Measurements from ENCODE around the gene GKAP1. TPM values are rescaled to one million over a fixed set of nuclear protein-coding genes. Genes with fewer than 3 reads are reported as not detected.

Gene GKAP1
- total RNA-seq, 4 donors from 2014 or later, result 4.9 to 44.1 (median 19.0) TPM

DNA sequence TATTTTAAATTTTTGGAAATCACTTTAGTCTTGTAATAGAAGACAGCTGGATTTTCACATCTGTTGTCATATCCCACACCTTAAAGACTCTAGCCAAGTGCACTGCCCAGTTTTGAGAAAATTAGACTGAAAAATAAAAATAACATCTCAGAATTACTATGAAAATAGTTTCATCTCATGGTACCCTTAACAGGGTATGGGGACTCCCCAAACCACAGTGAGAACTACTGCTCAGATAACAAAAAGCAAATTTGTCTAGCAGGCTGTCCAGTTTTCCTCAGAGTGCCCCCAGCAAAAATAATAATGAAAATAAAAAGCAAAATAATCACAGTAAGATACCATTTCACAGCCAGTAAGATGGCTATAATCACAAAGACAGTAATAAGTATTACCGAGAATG is 116.3 kb downstream of the GKAP1 start:
- H3K9me3 ChIP-seq, result no peaks in the 10 kb centered on the region
- H3K4me3 ChIP-seq, result no peak overlapping the region
- no peaks in the 10 kb centered on the region for H3K4me1 ChIP-seq
- H3K27me3 ChIP-seq, result no peaks in the 10 kb centered on the region
- H3K36me3 ChIP-seq, result no peaks in the 10 kb centered on the region
- DNase-seq, result no peak
- intact Hi-C loops (cut with DNase I; ENCODE audit: low total_unique reads), result no loop called here
- H3K27ac ChIP-seq, result peak overlapping the region in 1 of 2 donors; percentile 67
- TF ChIP-seq, protein P1, sequence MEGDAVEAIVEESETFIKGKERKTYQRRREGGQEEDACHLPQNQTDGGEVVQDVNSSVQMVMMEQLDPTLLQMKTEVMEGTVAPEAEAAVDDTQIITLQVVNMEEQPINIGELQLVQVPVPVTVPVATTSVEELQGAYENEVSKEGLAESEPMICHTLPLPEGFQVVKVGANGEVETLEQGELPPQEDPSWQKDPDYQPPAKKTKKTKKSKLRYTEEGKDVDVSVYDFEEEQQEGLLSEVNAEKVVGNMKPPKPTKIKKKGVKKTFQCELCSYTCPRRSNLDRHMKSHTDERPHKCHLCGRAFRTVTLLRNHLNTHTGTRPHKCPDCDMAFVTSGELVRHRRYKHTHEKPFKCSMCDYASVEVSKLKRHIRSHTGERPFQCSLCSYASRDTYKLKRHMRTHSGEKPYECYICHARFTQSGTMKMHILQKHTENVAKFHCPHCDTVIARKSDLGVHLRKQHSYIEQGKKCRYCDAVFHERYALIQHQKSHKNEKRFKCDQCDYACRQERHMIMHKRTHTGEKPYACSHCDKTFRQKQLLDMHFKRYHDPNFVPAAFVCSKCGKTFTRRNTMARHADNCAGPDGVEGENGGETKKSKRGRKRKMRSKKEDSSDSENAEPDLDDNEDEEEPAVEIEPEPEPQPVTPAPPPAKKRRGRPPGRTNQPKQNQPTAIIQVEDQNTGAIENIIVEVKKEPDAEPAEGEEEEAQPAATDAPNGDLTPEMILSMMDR (IDR thresholded peaks at IDR 0.05), result no peak
- no peak for TF ChIP-seq POLR2A (IDR thresholded peaks at IDR 0.05)

- H3K4me1 ChIP-seq, result no peaks in the 10 kb centered on the region
- H3K27ac ChIP-seq, result no peak overlapping the region
- TF ChIP-seq POLR2A (IDR thresholded peaks at IDR 0.05), result no peak
- TF ChIP-seq, protein P1 (IDR thresholded peaks at IDR 0.05), result no peak
- no peaks in the 10 kb centered on the region for H3K36me3 ChIP-seq
- intact Hi-C loops (cut with DNase I; ENCODE audit: low total_unique reads), result no loop called here
- no peak for DNase-seq
- H3K4me3 ChIP-seq, result no peak overlapping the region
- H3K27me3 ChIP-seq, result no peaks in the 10 kb centered on the region
- no peaks in the 10 kb centered on the region for H3K9me3 ChIP-seq
Observed at GRCh38 chr9:83699615-83700014, 118.0 kb downstream of the GKAP1 start.

DNA sequence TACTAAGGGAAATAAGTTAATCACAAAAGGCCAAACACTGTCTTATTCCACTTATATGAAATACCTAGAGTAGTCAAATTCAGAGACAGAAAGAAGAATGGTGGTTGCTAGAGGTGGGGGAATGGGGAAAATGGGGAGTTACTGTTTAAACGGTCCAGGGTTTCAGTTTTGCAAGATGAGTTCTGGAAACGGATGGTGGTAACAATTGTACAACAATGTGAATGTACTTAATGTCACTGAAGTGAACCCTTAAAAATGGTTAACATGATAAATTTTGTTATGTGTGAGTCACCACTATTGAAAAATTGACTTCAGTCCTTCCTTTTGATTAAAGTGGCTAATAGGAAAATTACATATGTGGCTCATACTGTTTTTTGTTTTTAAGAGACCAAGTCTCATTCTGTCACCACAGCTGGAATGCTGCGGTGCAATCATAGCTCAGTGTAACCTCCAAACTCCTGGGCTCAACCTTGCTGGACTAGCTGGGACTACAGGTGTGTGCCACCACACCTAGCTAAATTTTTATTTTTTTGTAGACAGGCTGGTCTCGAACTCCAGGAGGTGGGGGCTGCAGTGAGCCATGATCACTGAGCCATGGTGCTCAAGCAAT is 118.5 kb downstream of the GKAP1 start:
- intact Hi-C loops (cut with DNase I; ENCODE audit: low total_unique reads), result no loop called here
- no peaks in the 10 kb centered on the region for H3K27me3 ChIP-seq
- no peak for TF ChIP-seq POLR2A (IDR thresholded peaks at IDR 0.05)
- TF ChIP-seq, protein P1 (IDR thresholded peaks at IDR 0.05), result no peak
- H3K4me1 ChIP-seq, result no peaks in the 10 kb centered on the region
- H3K27ac ChIP-seq, result no peak overlapping the region
- DNase-seq, result no peak
- H3K9me3 ChIP-seq, result no peaks in the 10 kb centered on the region
- no peak overlapping the region for H3K4me3 ChIP-seq
- H3K36me3 ChIP-seq, result no peaks in the 10 kb centered on the region

DNA sequence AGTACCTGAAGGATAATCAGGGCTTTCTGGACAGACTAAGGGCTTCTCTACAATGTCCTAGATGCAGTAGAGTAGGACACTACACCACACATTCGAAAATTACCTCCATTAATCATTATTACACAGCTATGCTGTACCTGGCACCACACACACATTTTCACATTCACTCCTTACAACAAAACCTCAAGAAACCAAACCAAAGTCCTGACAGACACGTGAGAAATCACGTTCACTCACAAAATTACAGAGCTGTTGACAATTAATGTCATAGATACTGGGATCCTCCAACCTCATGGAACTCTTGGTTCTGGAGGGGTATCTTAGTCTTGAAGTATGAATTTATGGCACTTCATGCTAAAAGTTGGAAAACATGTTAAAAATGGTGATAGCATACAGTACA is 126.1 kb downstream of the GKAP1 start:
- intact Hi-C loops (cut with DNase I; ENCODE audit: low total_unique reads), result no loop called here
- DNase-seq, result no peak
- Histone ChIP-seq H3K4me3 (no peak overlapping the region), H3K27me3 (no peaks in the 10 kb centered on the region), H3K9me3 (no peaks in the 10 kb centered on the region), H3K27ac (no peak overlapping the region), H3K36me3 (no peaks in the 10 kb centered on the region), H3K4me1 (no peaks in the 10 kb centered on the region)
- TF ChIP-seq, protein P1 (IDR thresholded peaks at IDR 0.05), result no peak
- TF ChIP-seq POLR2A (IDR thresholded peaks at IDR 0.05), result no peak

Other genes starting within 250 kb of the GKAP1 start
- 1 to 10 TPM in 3 of 4 donors, not detected in 1; 2.6 to 5.5 (median 4.0) TPM for gene IDNK, start 194.6 kb downstream of the GKAP1 start, total RNA-seq
- 100 to 1,000 TPM in 2 of 4 donors, 10 to 100 TPM in 2; 66.8 to 155 (median 98.1) TPM for gene UBQLN1, start 109.8 kb downstream of the GKAP1 start, total RNA-seq
- 10 to 100 TPM in 2 of 4 donors, 1 to 10 TPM in 2; 4.9 to 23.3 (median 9.6) TPM for gene KIF27, start 103.7 kb upstream of the GKAP1 start, total RNA-seq
- 100 to 1,000 TPM; 205 to 785 (median 450) TPM for gene HNRNPK, start 162.4 kb upstream of the GKAP1 start, total RNA-seq
- gene RMI1, start 163.0 kb upstream of the GKAP1 start, total RNA-seq, result 10 to 100 TPM in 1 of 4 donors, 1 to 10 TPM in 3; 1.0 to 16.5 (median 6.7) TPM

Measured in uterus (tissue), 4 donors.